Measurements from ENCODE around the gene BMPR1A.

GRCh38 chr10:86815035-86815617, 58.7 kb downstream of the BMPR1A start:
- TF ChIP-seq CTCF (IDR thresholded peaks at IDR 0.05; ENCODE audit: low read depth, low read length, poor library complexity, severe bottlenecking) = no peak
- no peak for TF ChIP-seq EZH2phosphoT487 (IDR thresholded peaks at IDR 0.05; ENCODE audit: borderline replicate concordance, low read length)

All from DOHH2 (cell line).